ENCODE results near the gene ATP6V0B.

Gene ATP6V0B

DNA sequence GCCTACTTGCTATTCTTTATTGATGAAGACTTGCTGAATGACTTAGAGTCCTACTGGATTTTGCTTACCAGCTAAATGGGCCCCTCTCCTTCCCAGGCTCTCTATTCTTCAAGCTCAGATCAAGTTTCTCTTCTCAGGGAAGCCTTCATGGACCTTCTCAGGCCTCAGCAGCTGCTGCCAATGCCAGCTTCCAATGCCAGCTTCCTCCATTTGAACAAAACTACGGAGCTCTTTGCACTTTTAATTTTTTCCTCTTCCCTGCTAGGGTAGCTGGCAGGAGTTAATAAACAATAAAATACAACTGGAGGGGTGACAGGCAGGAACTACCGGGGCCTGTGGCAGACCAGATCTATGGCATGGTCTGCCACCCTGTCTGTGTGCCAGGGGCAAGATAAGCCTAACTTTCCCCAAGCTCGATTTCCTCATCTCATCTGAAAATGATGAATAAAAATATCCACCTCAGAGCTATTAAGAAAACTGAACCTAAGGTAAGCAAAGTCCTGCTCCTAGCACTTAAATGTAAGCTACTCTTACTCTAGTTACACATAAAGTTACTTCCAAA, 29.0 kb upstream of the ATP6V0B start:
- DNase-seq: no peak

DNA sequence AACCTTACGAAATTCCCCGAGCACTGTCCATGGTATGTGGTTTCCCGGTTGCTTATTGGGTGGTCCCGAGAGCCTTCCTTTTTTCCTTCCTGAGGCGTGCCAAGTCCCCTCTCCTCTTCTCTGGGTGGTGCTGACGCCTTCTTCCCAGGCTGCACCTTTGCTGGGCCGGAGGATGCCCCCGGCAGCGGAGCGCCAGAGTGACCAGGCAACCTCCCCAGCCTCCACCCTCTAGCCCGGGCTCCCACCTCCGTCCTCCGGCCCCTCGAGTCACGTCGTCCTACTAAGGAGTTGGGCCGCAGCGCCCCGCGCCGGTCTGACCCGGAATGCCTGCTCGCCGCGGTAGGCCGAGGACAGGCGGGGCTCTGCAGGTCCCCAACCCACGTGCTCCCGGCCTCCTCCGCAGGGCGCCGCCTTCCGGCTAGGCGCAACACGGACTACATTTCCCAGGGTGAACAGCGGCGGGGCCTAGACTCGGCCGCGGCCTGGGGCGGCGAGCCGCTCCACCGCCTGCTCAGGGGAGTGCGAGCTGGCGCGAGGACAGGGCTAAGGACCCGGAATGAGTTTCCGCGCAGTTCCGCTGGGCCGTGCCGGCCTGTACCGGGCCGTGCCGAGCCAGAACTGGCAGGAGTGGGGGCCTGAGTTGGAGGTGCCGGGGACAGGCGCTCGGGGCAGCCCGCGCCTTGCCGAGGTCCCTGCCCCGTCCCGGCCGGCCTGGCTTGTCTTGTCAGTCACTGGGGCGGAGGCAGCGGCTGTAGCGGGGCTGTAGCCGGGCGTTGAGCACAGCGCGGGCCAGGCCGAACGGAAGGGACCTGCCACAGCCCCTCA, 28.3 kb upstream of the ATP6V0B start, which contains the start of gene IPO13:
IPO13 (plus strand) TSS at position 715 of the 825 bp plus-strand sequence. CDS start 651 bp downstream, outside the sequence.
- peak; percentile 84 to 98 (median 95) for DNase-seq

DNA sequence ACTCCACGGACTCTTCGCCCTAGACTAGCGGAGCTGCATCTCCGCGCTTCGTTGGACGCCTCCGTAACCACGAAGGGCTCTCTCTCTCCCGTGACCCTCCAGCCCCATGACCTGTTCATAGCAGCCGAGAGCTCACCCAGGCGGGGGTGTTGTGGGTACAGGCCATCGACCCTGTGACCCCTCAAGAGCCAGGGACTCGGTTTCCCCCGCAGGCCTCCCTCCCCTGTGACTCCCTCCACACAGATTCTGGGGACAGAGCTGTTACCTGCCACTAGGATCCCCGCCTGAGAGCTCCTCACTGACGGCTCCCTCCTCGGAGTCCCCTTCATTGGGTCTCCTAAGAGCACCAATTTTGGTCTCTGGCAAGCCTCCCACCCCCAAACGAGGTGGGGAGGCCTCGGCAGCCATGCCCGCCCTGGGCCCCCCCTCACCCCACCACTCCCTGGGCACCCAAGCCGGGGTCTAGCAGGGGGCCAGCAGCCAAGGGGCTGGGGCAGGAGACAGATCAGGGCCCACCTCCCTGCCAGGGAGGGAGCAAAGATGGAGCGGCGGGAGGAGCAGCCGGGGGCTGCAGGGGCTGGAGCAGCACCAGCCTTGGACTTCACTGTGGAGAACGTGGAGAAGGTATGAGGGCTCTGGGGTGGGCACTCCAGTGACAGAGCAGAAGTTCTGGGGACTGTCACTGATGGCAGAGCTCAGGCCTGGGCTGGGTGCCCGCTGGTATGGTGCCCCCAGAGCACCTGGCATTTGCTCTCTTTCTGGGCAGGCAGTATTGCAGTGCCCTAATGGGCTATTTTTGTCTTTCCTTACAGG, 27.5 kb upstream of the ATP6V0B start:
- DNase-seq: peak in 8 of 56 donors; percentile 20 to 55 (median 28)

DNA sequence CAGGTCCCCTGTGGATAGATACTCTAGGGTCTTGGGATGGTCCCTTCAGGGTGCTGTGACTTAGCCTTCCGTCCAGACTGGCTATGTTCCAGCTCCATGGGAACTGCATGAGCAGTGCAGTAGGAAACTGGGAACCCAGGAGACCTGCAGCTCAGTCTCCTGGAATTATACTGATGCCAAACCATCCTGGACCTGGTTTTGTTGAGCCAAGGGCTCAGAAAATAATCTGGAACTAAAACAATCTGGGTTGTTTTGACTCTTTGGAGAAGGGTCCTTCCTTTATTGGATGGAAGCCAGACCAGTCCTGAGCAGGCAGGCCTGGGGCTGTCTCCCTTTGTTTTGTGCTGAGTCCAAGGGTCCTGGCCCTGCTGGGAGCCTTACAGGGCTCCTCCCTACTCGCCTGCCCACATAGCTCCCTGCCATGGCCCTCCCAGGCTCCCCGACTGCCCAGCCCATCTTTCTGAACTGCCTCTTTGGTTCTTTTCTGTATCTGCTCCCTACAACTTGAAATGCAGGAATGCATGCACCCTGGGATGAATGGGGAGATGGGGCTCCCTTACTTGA, 26.8 kb upstream of the ATP6V0B start:
- peak in 2 of 56 donors; percentile 21 to 28 for DNase-seq

DNA sequence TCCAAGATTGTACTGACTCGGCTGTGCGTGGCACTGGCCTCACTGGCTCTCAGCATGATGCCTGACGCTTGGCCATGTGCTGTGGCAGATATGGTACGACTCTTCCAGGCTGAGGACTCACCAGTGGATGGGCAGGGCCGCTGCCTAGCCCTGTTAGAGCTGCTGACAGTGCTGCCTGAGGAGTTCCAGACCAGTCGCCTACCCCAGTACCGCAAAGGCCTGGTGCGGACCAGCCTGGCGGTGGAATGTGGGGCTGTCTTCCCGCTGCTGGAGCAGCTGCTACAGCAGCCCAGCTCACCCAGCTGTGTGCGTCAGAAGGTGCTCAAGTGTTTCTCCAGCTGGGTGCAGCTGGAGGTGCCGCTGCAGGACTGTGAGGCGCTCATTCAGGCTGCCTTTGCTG, 25.1 kb upstream of the ATP6V0B start:
- DNase-seq: peak in 3 of 56 donors; percentile 13 to 27 (median 21)

- DNase-seq: no peak
Observed at GRCh38 chr1:43951021-43951985, 23.5 kb upstream of the ATP6V0B start.

- DNase-seq: peak in 32 of 56 donors; percentile 15 to 72 (median 38)
Observed at GRCh38 chr1:43952731-43953346, 21.9 kb upstream of the ATP6V0B start.

DNA sequence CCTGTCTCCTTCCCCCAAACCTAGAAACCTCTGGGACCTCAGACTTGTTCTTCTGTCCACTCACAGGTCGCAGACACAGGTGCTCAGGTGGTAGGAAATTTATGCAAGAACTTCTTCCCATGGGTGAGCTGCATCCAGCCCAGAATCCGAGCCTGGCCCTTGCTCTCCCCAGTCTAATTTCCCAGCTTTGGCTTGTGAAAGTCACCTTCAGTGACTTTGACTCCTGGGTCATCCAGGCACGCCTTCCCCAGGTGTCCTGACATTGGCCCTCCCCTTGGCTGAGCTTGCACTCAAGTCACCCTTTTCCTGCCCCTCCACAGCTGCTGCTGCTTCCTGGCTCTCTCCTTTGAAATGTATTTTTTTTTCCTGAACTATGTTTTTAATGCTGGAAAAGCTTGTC, 21.4 kb upstream of the ATP6V0B start:
- peak in 1 of 56 donors; percentile 29 for DNase-seq

DNA sequence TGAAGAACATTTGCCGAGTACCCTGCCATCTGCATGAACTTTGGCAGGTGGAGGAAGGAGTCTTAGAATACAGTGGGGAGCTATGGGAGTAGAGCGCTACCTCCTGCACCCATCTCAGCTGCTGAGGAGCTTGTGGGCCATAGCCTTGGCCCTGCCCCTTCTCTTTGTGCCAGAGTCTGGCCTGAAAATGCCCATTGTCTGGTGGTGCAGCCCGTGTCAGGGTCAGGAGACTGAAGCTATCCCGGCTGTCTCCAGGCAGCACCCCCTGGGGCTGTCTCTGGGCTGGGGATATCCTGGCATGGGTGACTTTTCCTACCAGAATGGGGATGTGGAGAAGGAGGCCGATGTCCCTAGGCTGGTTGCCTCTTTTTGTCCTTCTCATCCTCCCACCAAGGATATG, 20.7 kb upstream of the ATP6V0B start:
- peak in 52 of 56 donors; percentile 27 to 95 (median 80) for DNase-seq

DNA sequence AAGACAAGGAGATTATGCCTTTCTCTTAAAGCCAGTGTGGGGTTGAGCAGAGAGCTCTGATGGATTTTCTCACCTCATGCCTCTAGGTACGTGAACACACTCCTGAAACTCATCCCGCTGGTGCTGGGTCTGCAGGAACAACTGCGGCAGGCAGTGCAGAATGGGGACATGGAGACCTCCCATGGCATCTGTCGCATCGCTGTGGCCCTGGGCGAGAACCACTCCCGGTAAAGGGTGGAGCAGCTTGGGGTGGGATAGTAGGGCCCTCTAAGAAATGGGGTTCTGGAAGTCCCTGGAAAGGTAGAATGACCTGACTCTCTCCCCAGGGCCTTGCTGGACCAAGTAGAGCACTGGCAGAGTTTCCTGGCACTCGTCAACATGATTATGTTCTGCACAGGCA, 18.5 kb upstream of the ATP6V0B start:
- no peak for DNase-seq

- DNase-seq: peak in 3 of 56 donors; percentile 16 to 21 (median 17)
Observed at GRCh38 chr1:43957407-43958040, 17.2 kb upstream of the ATP6V0B start.

- peak in 7 of 56 donors; percentile 9 to 30 (median 20) for DNase-seq
Observed at GRCh38 chr1:43958351-43959255, 16.2 kb upstream of the ATP6V0B start.

DNA sequence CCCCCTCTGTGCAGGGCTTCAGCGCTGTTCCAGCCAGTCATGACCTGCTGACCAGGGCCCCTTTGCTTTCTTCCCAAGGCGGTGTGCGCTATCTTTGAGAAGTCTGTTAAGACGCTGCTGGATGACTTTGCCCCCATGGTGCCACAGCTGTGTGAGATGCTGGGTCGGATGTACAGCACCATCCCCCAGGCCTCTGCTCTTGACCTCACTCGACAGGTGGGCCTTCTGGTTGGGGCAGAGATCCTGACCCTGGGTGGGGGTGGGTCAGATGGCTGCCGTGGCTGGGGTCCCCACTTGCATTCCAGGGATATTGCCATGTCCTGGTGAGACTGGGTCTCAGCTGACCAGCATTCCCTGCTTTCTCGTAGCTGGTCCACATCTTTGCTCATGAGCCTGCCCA, 14.0 kb upstream of the ATP6V0B start:
- DNase-seq: no peak

- peak in 3 of 56 donors; percentile 15 to 27 (median 26) for DNase-seq
Observed at GRCh38 chr1:43961692-43962091, 13.1 kb upstream of the ATP6V0B start.

DNA sequence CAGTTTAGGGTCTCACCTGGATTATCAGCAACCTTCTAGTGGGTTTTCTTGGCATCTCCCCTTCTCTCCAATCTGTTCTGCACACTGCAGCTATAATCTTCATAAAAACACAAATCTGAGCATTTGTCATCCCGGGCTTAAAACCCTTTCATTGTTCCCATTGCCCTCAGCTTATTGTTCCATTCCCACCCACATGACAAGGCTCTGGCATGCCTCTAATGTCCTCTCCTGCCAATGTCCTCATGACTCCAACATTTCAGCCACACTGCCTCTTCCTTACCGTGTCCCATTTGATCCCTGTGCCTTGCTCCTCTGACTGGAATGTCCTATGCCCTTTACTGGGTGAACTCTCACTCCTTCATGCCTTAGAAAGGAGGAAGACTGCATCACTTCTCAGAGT, 12.4 kb upstream of the ATP6V0B start:
- DNase-seq: peak in 26 of 56 donors; percentile 20 to 63 (median 39)

- DNase-seq: no peak
Observed at GRCh38 chr1:43963006-43963405, 11.8 kb upstream of the ATP6V0B start.

- no peak for DNase-seq
Observed at GRCh38 chr1:43963890-43964289, 10.9 kb upstream of the ATP6V0B start.

GRCh38 chr1:43965316-43965715, 9.4 kb upstream of the ATP6V0B start:
- peak in 7 of 56 donors; percentile 11 to 32 (median 17) for DNase-seq
